ENCODE results near the gene VMAC. TPM values are rescaled to one million over a fixed set of nuclear protein-coding genes. Genes with fewer than 3 reads are reported as not detected.
A peak's percentile ranks its signal among the peaks of the same experiment; 100 is the strongest.

Gene VMAC
- polyA plus RNA-seq, 1 donor (not counting 4 experiments of a cell fraction or from before 2014, with no cell fraction given) = 2.2 TPM

GRCh38 chr19:5891938-5892771, 12.5 kb upstream of the VMAC start:
- Histone ChIP-seq H3K9ac (ENCODE audit: control insufficient read depth, extremely low read depth, insufficient read depth, low read length) (no peak overlapping the region), H3K36me3 (ENCODE audit: control insufficient read depth in 2 of 2, extremely low read depth in 1 of 2, insufficient read depth in 2 of 2, low read length in 2 of 2) (peaks cover 9 to 14% of the 10 kb centered on the region in 2 experiments), H3K9me3 (ENCODE audit: control insufficient read depth, low read depth, low read length) (no peaks in the 10 kb centered on the region), H3K79me2 (ENCODE audit: control insufficient read depth, insufficient read depth, low read length) (no peaks in the 10 kb centered on the region), H3K27ac (ENCODE audit: control insufficient read depth, insufficient read depth, low read length) (no peak overlapping the region), H3K4me2 (ENCODE audit: control insufficient read depth, extremely low read depth, insufficient read depth, low read depth, low read length) (no peak overlapping the region), H3K9me1 (ENCODE audit: control insufficient read depth, extremely low read depth, insufficient read depth, low read length) (no peaks in the 10 kb centered on the region), H3K4me1 (ENCODE audit: control insufficient read depth, extremely low read depth, insufficient read depth, low read length) (peaks cover 18% of the 10 kb centered on the region), H3K27me3 (ENCODE audit: control insufficient read depth, extremely low read depth, insufficient read depth, low read length) (no peaks in the 10 kb centered on the region), H4K20me1 (ENCODE audit: control insufficient read depth, extremely low read depth, insufficient read depth, low read length) (no peaks in the 10 kb centered on the region), H3K4me3 (ENCODE audit: control insufficient read depth in 2 of 3, extremely low read depth in 1 of 3, insufficient read depth in 2 of 3, low read depth in 1 of 3, low read length in 3 of 3) (no peak overlapping the region), H2AFZ (ENCODE audit: control insufficient read depth, low read length) (no peak overlapping the region)
- FAIRE-seq (no peak), DNase-seq (ENCODE audit: low read depth, low spot score) (no peak)
- TF ChIP-seq CTCF (optimal IDR thresholded peaks at IDR 0.05 in 1 of 3, IDR thresholded peaks at IDR 0.05 in 1 of 3, conservative IDR thresholded peaks at IDR 0.05 in 1 of 3; ENCODE audit: extremely low read depth in 1 of 3, insufficient read depth in 2 of 3, low read length in 3 of 3) = peak; percentile 57 to 85 (median 82)
- no peak for TF ChIP-seq EZH2 (IDR thresholded peaks at IDR 0.05; ENCODE audit: low read length)
- dilution Hi-C loops (cut with MboI; ENCODE audit: extremely low pct_ligation_motif_present, low sequenced_read_pairs) = no loop called here

- TF ChIP-seq EZH2 (IDR thresholded peaks at IDR 0.05; ENCODE audit: low read length) (no peak), CTCF (optimal IDR thresholded peaks at IDR 0.05 in 1 of 3, IDR thresholded peaks at IDR 0.05 in 1 of 3, conservative IDR thresholded peaks at IDR 0.05 in 1 of 3; ENCODE audit: extremely low read depth in 1 of 3, insufficient read depth in 2 of 3, low read length in 3 of 3) (no peak)
- dilution Hi-C loops (cut with MboI; ENCODE audit: extremely low pct_ligation_motif_present, low sequenced_read_pairs) = no loop called here
- H3K4me3 ChIP-seq (ENCODE audit: control insufficient read depth in 2 of 3, extremely low read depth in 1 of 3, insufficient read depth in 2 of 3, low read depth in 1 of 3, low read length in 3 of 3) = no peak overlapping the region
- FAIRE-seq (no peak), DNase-seq (ENCODE audit: low read depth, low spot score) (no peak)
- peaks cover 5% of the 10 kb centered on the region for H3K79me2 ChIP-seq (ENCODE audit: control insufficient read depth, insufficient read depth, low read length)
- H3K9ac ChIP-seq (ENCODE audit: control insufficient read depth, extremely low read depth, insufficient read depth, low read length) = no peak overlapping the region
- no peak overlapping the region for H3K4me2 ChIP-seq (ENCODE audit: control insufficient read depth, extremely low read depth, insufficient read depth, low read depth, low read length)
- H2AFZ ChIP-seq (ENCODE audit: control insufficient read depth, low read length) = no peak overlapping the region
- no peak overlapping the region for H3K27ac ChIP-seq (ENCODE audit: control insufficient read depth, insufficient read depth, low read length)
- H4K20me1 ChIP-seq (ENCODE audit: control insufficient read depth, extremely low read depth, insufficient read depth, low read length) = peaks cover 2% of the 10 kb centered on the region
- H3K36me3 ChIP-seq (ENCODE audit: control insufficient read depth in 2 of 2, extremely low read depth in 1 of 2, insufficient read depth in 2 of 2, low read length in 2 of 2) = peaks cover 10 to 14% of the 10 kb centered on the region in 2 experiments
- H3K9me1 ChIP-seq (ENCODE audit: control insufficient read depth, extremely low read depth, insufficient read depth, low read length) = no peaks in the 10 kb centered on the region
- H3K9me3 ChIP-seq (ENCODE audit: control insufficient read depth, low read depth, low read length) = no peaks in the 10 kb centered on the region
- H3K27me3 ChIP-seq (ENCODE audit: control insufficient read depth, extremely low read depth, insufficient read depth, low read length) = no peaks in the 10 kb centered on the region
- H3K4me1 ChIP-seq (ENCODE audit: control insufficient read depth, extremely low read depth, insufficient read depth, low read length) = peaks cover 18% of the 10 kb centered on the region
Observed at GRCh38 chr19:5892772-5893275, 11.8 kb upstream of the VMAC start.
